A172 (cell line): ENCODE data around the gene FEN1. TPM values are rescaled to one million over a fixed set of nuclear protein-coding genes. Genes with fewer than 3 reads are reported as not detected.

Experiments used
- DNase-seq: peaks from one replicate; pipeline ENCODE4 v3.0.0-alpha.2; 2015; ENCODE audit warnings: low spot score
- total RNA-seq: library from RNA; depleted of rRNA; stranded (reverse); fragments of >200 nt; shearing (Covaris generic); gene quantifications from 2 replicates; pipeline ENCODE4 v1.2.3, GENCODE V29; 2014; rRNA removed

Gene FEN1
- total RNA-seq, result 131 and 139 TPM in 2 replicates

- peak; percentile 87 for DNase-seq
Observed at GRCh38 chr11:61792310-61793082, at the start of gene FEN1, which contains the start of gene TMEM258. FEN1 (plus strand) TSS chr11:61792911; CDS start chr11:61795362, 2,451 bp downstream. TMEM258 (minus strand) TSS chr11:61792599; CDS start chr11:61792558, 41 bp downstream.

DNA sequence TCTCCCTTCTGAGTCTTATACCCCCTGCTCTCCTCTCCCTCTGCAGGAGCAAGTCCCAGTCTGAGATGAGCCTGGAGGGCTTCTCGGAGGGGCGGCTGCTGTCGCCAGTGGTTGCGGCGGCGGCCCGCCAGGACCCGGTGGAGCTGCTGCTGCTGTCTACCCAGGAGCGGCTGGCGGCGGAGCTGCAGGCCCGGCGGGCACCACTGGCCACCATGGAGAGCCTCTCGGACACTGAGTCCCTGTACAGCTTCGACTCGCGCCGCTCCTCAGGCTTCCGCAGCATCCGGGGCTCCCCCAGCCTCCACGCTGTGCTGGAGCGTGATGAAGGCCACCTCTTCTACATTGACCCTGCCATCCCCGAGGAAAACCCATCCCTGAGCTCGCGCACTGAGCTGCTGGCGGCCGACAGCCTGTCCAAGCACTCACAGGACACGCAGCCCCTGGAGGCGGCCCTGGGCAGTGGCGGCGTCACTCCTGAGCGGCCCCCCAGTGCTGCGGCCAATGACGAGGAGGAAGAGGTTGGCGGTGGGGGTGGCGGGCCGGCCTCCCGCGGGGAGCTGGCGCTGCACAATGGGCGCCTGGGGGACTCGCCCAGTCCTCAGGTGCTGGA is 49.1 kb upstream of the FEN1 start:
- DNase-seq, result no peak

DNA sequence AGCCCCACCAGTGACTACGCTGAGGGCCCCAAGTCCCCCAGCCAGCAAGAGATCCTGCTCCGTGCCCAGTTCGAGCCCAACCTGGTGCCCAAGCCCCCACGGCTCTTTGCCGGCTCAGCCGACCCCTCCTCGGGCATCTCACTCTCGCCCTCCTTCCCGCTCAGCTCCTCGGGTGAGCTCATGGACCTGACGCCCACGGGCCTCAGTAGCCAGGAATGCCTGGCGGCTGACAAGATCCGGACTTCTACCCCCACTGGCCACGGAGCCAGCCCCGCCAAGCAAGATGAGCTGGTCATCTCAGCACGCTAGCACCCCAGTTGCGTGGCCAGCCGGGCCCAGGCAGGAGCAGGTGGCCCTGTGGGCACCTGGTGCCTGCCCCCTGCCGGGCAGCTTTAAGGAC is 48.5 kb upstream of the FEN1 start:
- DNase-seq, result no peak

GRCh38 chr11:61744609-61745156 is 48.0 kb upstream of the FEN1 start:
- no peak for DNase-seq

DNA sequence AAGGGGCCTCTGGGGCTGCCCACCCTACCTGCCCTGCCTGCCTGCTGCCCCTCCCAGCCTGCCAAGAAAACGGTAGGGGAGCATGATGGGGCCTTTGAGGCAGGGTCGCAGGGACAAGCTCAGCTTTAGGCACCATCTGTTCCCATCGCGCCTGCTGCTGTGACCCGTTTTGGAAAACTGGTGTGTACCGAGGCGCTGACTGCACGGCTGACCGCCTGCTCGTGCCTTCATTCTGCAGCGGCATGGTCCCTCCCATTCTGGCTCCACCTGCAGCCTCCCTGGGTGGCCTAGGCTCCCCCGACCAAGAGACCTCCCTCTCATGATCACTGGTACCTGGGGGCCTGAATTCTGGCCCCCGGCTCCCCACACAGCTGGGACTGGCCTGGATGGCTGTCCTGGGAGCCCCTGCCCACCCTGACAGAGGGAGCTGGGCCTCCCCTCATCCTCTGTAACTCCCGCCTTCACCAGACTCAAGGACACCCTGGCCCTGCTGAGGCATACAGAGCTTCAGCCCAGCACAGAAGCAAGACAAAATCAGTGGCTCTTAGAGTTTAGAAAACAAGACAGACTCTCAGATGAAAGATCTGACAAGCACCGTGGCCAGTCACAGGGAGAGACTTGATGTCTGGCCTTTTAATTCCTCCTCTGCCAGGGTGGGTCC is 46.8 kb upstream of the FEN1 start:
- DNase-seq, result no peak

- no peak for DNase-seq
Observed at GRCh38 chr11:61746442-61747191, 46.1 kb upstream of the FEN1 start.

GRCh38 chr11:61747192-61747966 is 45.3 kb upstream of the FEN1 start:
- peak; percentile 65 for DNase-seq

GRCh38 chr11:61747967-61748285 is 44.8 kb upstream of the FEN1 start:
- no peak for DNase-seq

DNA sequence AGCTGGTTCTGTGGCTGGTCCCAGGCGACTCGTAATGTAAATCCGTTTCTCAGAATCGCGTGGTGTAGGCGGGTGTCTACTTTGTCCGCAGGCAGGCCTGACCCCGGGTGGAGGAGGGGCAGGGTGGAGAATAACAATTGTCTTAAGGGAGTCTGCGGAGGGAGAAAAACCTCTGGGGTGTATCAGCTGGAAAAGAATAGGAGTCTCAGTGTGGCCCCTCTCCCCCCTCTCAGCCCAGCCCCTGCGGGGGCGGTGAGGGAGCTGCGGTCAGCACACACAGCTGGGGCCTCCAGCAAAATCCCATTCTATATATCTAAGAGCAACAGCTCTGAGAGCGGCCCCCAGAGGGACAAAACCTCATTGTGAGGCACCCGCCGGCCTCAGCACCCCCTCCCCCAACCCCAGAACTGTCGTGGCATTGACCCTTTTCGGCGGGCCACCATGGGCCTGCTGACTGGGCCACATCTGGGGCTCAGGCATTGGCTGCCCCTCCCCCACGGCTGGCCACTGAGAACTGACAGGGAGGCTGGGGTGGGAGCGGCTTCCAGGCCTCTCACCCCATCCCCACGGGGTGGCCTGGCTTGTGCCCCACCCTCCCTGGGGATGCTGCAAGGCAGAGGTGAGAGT is 43.0 kb upstream of the FEN1 start:
- no peak for DNase-seq

GRCh38 chr11:61750631-61751273 is 42.0 kb upstream of the FEN1 start:
- DNase-seq, result no peak

DNA sequence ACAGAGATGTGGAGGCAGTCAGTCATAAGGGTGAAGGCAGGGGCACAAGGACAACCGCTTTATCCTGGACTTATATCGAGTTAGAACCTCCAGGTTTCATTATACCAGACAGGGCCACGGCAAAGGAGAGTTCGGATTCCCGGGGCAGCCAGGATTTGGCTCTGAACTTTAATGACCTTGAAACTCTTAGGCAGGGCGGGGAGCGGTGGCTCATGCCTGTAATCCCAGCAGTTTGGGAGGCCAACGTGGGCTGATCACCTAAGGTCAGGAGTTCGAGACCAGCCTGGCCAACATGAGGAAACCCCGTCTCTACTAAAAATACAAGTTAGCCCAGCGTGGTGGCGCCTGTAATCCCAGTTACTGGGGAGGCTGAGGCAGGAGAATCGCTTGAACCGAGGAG is 41.3 kb upstream of the FEN1 start:
- no peak for DNase-seq

DNA sequence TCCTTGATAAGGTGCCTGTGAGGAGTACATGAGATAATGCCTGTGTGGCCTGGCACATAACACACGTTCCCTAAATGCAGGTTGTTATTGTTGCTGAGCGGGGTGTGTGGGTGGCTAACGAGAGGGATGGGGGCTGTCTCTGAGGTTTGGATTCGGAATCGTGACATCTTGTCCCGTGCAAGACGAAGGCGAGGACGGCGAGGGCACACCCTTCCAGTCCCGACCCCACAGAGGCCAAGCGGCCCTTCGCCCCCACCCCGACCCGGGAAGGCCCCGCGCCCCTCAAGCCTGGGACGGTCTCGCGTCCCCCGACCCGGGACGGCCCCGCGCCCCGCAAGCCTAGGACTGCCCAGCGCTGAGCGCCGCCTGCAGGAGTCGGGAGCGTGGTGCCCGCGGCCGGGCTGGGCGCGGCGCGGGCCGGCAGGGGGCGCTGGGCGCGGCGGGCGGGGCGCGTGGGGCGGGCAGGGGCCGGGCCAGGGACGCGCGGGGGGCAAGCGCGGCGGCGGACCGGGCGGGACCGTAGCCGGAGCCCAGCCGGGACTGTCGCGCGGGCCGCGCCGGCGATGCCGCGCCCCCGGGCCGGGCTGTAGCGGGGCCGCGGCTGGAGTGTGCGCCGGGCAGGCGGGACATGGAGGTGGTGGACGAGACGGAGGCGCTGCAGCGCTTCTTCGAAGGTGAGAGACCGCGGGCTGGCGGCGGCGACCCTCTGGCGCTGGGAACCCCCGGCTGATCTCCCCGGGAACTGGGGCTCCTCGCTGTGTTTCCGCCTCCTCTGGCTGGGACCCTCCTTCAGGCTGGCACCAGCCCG is 40.4 kb upstream of the FEN1 start, which contains the start of gene MYRF:
Gene MYRF (plus strand): TSS at position 520 of the 808 bp plus-strand sequence. CDS start 109 bp downstream, at position 629.
- no peak for DNase-seq

- no peak for DNase-seq
Observed at GRCh38 chr11:61752925-61753521, 39.7 kb upstream of the FEN1 start.

GRCh38 chr11:61753672-61754071 is 39.0 kb upstream of the FEN1 start:
- no peak for DNase-seq

- no peak for DNase-seq
Observed at GRCh38 chr11:61754534-61755482, 37.9 kb upstream of the FEN1 start.

- DNase-seq, result no peak
Observed at GRCh38 chr11:61756147-61756451, 36.6 kb upstream of the FEN1 start.

DNA sequence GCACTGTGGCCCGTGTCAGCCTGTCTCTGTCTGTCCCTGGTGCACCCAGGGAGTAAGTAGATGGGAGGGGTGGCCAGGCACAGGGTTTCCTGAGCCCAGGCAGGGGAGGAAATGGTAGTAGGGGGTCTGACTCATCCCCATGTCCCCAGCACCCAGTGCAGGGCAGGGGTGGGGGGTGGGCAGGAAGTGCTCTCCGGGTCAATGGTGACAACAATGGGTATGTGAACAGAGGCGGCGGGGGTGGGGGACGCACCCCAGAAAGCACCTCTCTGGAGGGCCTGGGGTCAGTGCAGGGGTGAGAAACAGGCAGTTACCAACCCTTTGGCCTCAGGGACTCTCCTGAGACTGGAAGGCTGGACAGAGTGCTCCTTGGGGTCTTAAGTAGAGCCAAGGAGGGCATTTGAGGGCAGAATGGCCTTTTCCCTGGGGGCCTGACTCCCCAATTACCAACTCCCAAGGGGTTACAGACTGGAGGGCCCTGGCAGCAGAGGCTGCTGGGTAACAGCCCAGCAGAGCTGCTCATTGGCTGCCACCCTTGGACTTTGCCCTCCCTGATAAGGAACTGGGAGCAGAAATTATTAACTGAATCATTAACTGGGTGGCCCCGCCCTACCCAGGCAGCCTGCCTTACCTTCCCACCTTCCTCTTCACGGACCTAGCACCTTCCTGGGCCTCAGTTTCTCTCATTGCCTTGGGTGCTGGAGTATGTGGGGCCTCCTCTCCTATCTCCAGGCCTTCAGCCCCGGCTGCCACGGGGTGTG is 36.1 kb upstream of the FEN1 start:
- DNase-seq, result peak; percentile 84
